Astrocyte of the cerebellum (primary cell): ENCODE results near the gene FAM114A1.
"Not testable (repeated sequence)": the region's sequence is repeated elsewhere in the genome, so short reads cannot be mapped to it uniquely, and the experiment has no call there.

Experiments
- DNase-seq: peaks from one replicate; pipeline ENCODE4 v3.0.0-alpha.2; 2011; ENCODE audit warnings: low read depth
- H3K4me3 ChIP-seq: 2 replicates; pipeline ENCODE4 v1.5.1; 2011; ENCODE audit warnings: mild to moderate bottlenecking, low read depth, low read length, moderate library complexity
- CTCF ChIP-seq: IDR thresholded peaks from 2 replicates; pipeline ENCODE4 v1.5.1; 2012; ENCODE audit warnings: low read length, low read depth, moderate library complexity, mild to moderate bottlenecking; ENCODE audit errors: missing control alignments
- in situ Hi-C: cut with HindIII; loops from 2 replicates; pipeline ENCODE4 v1.10.0; 2017; ENCODE audit warnings: low sequenced_read_pairs

Gene FAM114A1

GRCh38 chr4:38931125-38931524 is 63.5 kb downstream of the FAM114A1 start:
- no peak for TF ChIP-seq CTCF
- no peak overlapping the region for H3K4me3 ChIP-seq
- DNase-seq = no peak
- in situ Hi-C loops = no loop called here

GRCh38 chr4:38935391-38936073 is 67.9 kb downstream of the FAM114A1 start:
- TF ChIP-seq CTCF = no peak
- H3K4me3 ChIP-seq = no peak overlapping the region
- in situ Hi-C loops = no loop called here
- no peak for DNase-seq

- H3K4me3 ChIP-seq = no peak overlapping the region
- in situ Hi-C loops = no loop called here
- no peak for DNase-seq
- TF ChIP-seq CTCF = no peak
Measured at GRCh38 chr4:38939165-38939564, 71.6 kb downstream of the FAM114A1 start.

- no peak for TF ChIP-seq CTCF
- DNase-seq = no peak
- H3K4me3 ChIP-seq = no peak overlapping the region
- in situ Hi-C loops = no loop called here
Measured at GRCh38 chr4:38940476-38940875, 72.9 kb downstream of the FAM114A1 start.

- in situ Hi-C loops, DNase-seq: not testable (repeated sequence)
Measured at GRCh38 chr4:38941906-38942305, 74.3 kb downstream of the FAM114A1 start.

GRCh38 chr4:38943343-38943742 is 75.7 kb downstream of the FAM114A1 start:
- no peak for TF ChIP-seq CTCF
- no peak overlapping the region for H3K4me3 ChIP-seq
- in situ Hi-C loops = no loop called here
- DNase-seq = no peak

More at GRCh38 chr4:38941906-38942305, 74.3 kb downstream of the FAM114A1 start:
- not testable (repeated sequence) for H3K4me3 ChIP-seq

GRCh38 chr4:38944440-38944839 is 76.8 kb downstream of the FAM114A1 start:
- no peak for TF ChIP-seq CTCF
- in situ Hi-C loops = no loop called here
- no peak for DNase-seq
- no peak overlapping the region for H3K4me3 ChIP-seq
